Mononuclear cell (primary cell): ENCODE results near the gene CCDC171. TPM values are rescaled to one million over a fixed set of nuclear protein-coding genes. Genes with fewer than 3 reads are reported as not detected.

Experiments
- H3K27me3 ChIP-seq: 2 replicates; pipeline ENCODE4 v1.6.0; 2011; ENCODE audit warnings: low read length, control low read depth; ENCODE audit not compliant: insufficient read depth
- H3K4me1 ChIP-seq: 2 replicates; pipeline ENCODE4 v1.5.1; 2011; ENCODE audit warnings: mild to moderate bottlenecking, low read length, control low read depth; ENCODE audit not compliant: insufficient read depth
- H3K4me3 ChIP-seq: 2 replicates; pipeline ENCODE4 v1.5.1; 2011; ENCODE audit warnings: mild to moderate bottlenecking, low read length, moderate library complexity
- H3K9me3 ChIP-seq: 2 replicates; pipeline ENCODE4 v1.5.1; 2011; ENCODE audit warnings: low read depth, mild to moderate bottlenecking, control low read depth, low read length
- total RNA-seq: library from RNA; depleted of rRNA; stranded (reverse); fragments of >200 nt; gene quantifications from one replicate; pipeline ENCODE4 v1.2.3, GENCODE V29; 2012

The CCDC171 gene
- total RNA-seq, 1 donor = 1.3 TPM

DNA sequence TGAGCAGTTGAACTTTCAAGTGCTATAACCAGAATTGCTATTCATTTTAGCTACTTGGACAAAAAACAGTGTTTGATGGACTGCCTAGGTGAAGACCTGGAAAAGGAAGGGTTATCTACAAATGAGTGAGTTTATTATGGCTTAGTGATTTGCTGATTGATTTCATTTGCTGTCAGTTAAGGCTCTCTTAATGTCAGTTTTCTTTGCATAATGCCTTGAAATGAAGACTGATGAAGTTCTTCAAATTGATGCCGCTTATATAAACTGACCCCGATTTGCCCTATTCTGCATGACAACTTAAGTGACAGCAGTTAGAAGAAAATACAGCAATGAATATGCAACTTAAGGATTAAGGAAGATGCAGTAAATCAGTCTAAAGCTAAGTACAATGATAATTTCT lies 332.6 kb downstream of the CCDC171 start:
- Histone ChIP-seq H3K9me3 (no peaks in the 10 kb centered on the region), H3K4me3 (no peak overlapping the region), H3K27me3 (no peaks in the 10 kb centered on the region), H3K4me1 (no peaks in the 10 kb centered on the region)

DNA sequence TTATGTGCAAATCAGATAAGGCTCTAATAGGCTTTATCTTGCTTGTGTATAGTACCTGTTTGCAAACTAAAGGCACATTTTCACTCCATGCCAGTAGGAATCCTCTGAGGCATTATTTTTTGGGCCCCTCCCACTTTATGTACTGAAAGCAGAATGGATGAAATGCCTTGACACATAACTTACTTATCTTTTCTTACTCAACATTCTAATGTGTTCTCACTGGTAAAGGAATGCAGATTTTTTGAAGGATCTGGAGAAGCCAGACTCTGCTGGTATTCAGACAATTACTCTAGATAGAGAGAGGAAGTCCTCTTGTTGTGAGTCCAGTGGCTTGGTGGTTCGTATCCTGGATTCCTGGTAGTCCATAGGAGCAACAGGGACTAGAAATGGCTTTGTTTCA lies 336.7 kb downstream of the CCDC171 start:
- Histone ChIP-seq H3K4me1 (no peaks in the 10 kb centered on the region), H3K27me3 (no peaks in the 10 kb centered on the region)

DNA sequence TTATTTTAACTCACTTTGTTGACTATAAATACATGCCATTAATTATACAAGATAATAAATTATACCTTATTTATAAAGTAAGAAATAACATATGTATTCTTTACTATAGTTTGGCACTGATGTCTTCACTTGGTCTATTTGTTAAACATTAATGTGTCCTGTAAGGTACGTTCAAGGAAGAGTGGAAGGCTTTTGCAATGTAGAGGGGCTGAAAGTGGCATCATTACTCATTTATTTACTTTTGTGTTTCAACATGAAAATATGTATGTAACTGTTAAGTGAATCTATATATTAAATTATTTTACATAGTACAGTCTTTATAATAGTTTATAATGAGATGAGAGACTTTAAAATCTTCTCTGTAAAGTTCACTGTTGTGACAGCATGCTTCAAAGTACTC lies 348.7 kb downstream of the CCDC171 start:
- Histone ChIP-seq H3K9me3 (peaks cover 9% of the 10 kb centered on the region), H3K4me1 (no peaks in the 10 kb centered on the region), H3K4me3 (no peak overlapping the region), H3K27me3 (no peaks in the 10 kb centered on the region)

More for the DNA sequence above, 336.7 kb downstream of the CCDC171 start:
- H3K4me3 ChIP-seq = no peak overlapping the region
- H3K9me3 ChIP-seq = no peaks in the 10 kb centered on the region

DNA sequence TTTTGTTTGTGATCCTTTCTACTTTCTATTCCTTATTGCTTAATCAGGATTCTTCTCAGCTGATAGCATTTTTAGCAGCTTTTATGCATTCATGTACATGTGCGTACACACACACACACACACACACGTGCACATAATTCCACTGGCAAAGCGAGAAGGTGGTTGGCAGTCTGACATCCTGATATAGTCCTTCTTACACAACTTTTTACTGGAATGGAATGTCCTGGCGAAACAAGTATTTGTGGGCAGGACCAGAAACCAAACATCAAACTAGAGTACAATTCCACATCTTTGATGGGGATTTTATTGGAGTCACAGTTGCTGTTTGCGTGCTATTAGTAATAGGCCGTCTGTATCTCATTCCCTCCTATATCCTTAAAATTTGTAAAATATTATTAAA lies 356.5 kb downstream of the CCDC171 start:
- H3K4me1 ChIP-seq = no peaks in the 10 kb centered on the region

DNA sequence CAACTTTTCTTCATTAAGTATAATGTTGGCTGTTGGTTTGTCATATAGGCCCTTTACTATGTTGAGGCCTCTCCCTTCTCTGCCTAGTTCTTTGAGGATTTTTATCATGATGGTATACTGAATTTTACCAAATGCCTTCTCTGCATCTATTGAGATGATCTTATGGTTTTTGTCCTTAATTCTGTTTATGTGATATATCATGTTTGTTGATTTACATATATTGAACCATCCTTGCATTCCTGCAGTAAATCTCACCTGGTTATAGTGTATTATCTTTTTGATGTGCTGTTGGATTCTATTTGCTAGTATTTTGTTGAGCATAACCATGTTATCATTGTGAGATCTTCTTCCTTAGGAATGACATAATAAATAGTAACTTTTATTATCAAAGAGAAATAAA lies 362.9 kb downstream of the CCDC171 start:
- no peaks in the 10 kb centered on the region for H3K4me1 ChIP-seq
- no peaks in the 10 kb centered on the region for H3K27me3 ChIP-seq
- H3K4me3 ChIP-seq = no peak overlapping the region
- H3K9me3 ChIP-seq = peaks cover 6% of the 10 kb centered on the region

More for the DNA sequence above, 356.5 kb downstream of the CCDC171 start:
- H3K27me3 ChIP-seq = no peaks in the 10 kb centered on the region
- no peaks in the 10 kb centered on the region for H3K9me3 ChIP-seq
- H3K4me3 ChIP-seq = no peak overlapping the region

- H3K4me3 ChIP-seq = no peak overlapping the region
- H3K4me1 ChIP-seq = no peaks in the 10 kb centered on the region
Observed at GRCh38 chr9:15927161-15927560, 374.3 kb downstream of the CCDC171 start.

GRCh38 chr9:15935661-15936305 lies 382.9 kb downstream of the CCDC171 start:
- no peak overlapping the region for H3K4me3 ChIP-seq
- H3K27me3 ChIP-seq = no peaks in the 10 kb centered on the region
- no peaks in the 10 kb centered on the region for H3K4me1 ChIP-seq
- peaks cover 14% of the 10 kb centered on the region for H3K9me3 ChIP-seq

More at GRCh38 chr9:15927161-15927560, 374.3 kb downstream of the CCDC171 start:
- H3K27me3 ChIP-seq = no peaks in the 10 kb centered on the region
- H3K9me3 ChIP-seq = peaks cover 6% of the 10 kb centered on the region

- no peaks in the 10 kb centered on the region for H3K27me3 ChIP-seq
Observed at GRCh38 chr9:15936306-15936921, 383.6 kb downstream of the CCDC171 start.

GRCh38 chr9:15942831-15943424 lies 390.1 kb downstream of the CCDC171 start:
- no peaks in the 10 kb centered on the region for H3K4me1 ChIP-seq
- no peaks in the 10 kb centered on the region for H3K9me3 ChIP-seq
- H3K27me3 ChIP-seq = no peaks in the 10 kb centered on the region
- no peak overlapping the region for H3K4me3 ChIP-seq

More at GRCh38 chr9:15936306-15936921, 383.6 kb downstream of the CCDC171 start:
- Histone ChIP-seq H3K4me1 (no peaks in the 10 kb centered on the region), H3K9me3 (peaks cover 14% of the 10 kb centered on the region), H3K4me3 (no peak overlapping the region)

DNA sequence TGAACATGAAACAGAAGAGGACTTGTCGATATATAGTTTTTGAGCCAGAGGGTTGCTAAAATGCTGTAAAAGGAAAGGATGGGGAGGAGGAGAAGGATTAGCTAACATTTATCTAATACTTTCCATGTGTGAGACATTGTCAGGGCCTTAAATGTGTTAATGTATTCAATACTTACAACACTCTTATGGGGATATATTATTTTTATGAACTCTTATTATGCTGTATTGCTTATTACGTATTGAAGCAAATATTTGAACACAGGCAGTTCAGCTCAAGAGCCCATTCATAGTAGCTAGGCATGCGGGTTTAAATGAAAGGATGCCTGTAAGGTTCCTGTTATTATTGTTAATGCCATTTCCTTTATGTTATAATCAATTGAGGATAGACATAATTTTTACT lies 391.5 kb downstream of the CCDC171 start:
- H3K4me3 ChIP-seq = no peak overlapping the region
- no peaks in the 10 kb centered on the region for H3K4me1 ChIP-seq
- no peaks in the 10 kb centered on the region for H3K27me3 ChIP-seq
- H3K9me3 ChIP-seq = no peaks in the 10 kb centered on the region

DNA sequence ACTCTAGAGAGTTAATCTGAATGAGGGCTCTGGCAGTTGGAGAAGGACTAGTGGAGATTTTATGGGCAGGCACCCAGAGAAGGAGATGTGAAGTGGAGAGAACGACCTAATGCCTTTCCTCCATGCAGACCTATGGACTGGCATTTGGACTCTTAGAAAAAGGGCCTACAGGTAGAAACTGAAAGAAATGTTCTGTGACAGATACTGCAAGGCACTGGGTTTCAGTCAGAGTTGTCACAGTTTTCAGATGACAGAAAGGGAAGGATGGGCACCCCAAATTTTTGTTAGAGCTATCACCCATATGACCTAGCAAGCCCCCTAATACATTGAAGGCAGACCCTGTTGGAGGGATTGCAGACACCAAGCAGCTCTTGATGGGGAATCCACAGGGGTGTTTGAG lies 406.8 kb downstream of the CCDC171 start:
- H3K27me3 ChIP-seq = no peaks in the 10 kb centered on the region
- peaks cover 5% of the 10 kb centered on the region for H3K9me3 ChIP-seq
- no peak overlapping the region for H3K4me3 ChIP-seq
- H3K4me1 ChIP-seq = no peaks in the 10 kb centered on the region

GRCh38 chr9:15961217-15961616 lies 408.4 kb downstream of the CCDC171 start:
- H3K4me1 ChIP-seq = no peaks in the 10 kb centered on the region
- no peaks in the 10 kb centered on the region for H3K27me3 ChIP-seq
- H3K9me3 ChIP-seq = no peaks in the 10 kb centered on the region
- no peak overlapping the region for H3K4me3 ChIP-seq

DNA sequence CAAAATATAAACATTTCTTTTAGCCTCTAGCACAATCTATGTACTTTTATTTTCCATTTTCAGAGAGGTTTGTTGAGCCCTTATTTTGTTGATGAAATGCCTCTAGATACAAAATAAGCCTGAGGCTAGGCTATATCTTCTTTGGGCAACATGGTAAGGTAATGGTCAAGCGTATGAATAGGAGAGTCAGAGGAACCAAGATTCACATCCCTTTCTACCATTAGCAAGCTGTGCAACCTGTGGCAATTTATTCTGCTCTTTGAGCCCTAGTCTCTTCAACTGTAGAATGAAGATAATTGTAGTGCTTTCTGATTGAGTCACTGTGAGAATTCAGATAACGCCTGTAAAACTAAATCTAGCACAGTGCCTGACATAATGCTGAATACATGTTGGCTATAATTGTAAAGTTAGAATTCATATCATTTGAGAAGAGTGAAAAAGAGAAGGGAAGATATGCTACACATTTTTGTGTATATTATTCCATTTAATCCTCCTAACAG lies 412.5 kb downstream of the CCDC171 start:
- no peak overlapping the region for H3K4me3 ChIP-seq
- H3K27me3 ChIP-seq = no peaks in the 10 kb centered on the region
- H3K9me3 ChIP-seq = no peaks in the 10 kb centered on the region
- no peaks in the 10 kb centered on the region for H3K4me1 ChIP-seq

- no peak overlapping the region for H3K4me3 ChIP-seq
- no peaks in the 10 kb centered on the region for H3K4me1 ChIP-seq
- H3K9me3 ChIP-seq = no peaks in the 10 kb centered on the region
- H3K27me3 ChIP-seq = no peaks in the 10 kb centered on the region
Observed at GRCh38 chr9:15966471-15966870, 413.6 kb downstream of the CCDC171 start.

- Histone ChIP-seq H3K27me3 (no peaks in the 10 kb centered on the region), H3K4me3 (no peak overlapping the region), H3K4me1 (no peaks in the 10 kb centered on the region), H3K9me3 (no peaks in the 10 kb centered on the region)
Observed at GRCh38 chr9:15967068-15967467, 414.2 kb downstream of the CCDC171 start.
